Astrocyte (in vitro differentiated cells and primary cell): ENCODE measurements around the gene ZNF765.

Experiments used
- CTCF ChIP-seq: IDR thresholded peaks from 2 replicates; pipeline ENCODE4 v1.5.1; 2011; ENCODE audit warnings: low read depth, mild to moderate bottlenecking, inconsistent platforms, low read length, moderate library complexity; ENCODE audit not compliant: insufficient read depth
- EZH2 ChIP-seq: IDR thresholded peaks from 2 replicates; pipeline ENCODE4 v1.6.1; 2012; ENCODE audit warnings: mild to moderate bottlenecking, low read length, inconsistent platforms; ENCODE audit not compliant: insufficient read depth

DNA sequence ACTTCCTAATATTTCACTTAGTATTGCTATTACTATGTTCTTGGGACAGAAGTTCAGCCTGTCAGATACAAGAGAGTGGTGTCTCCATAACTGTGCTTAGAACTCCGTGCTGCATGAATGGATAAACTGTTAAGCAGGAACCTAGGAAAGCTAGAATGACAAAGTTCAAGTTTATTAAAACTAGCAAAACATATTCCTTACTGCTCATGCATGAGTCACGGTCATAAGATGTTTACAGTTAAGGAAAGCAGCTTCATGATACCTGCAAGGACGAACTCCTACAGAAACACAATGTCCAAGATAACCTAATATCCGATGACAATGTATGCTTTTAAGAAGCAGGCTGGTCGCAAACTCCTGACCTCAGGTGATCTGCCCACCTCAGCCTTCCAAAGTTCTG is 6.0 kb upstream of the ZNF765 start:
- TF ChIP-seq CTCF (no peak), EZH2 (no peak)
